IMR-90 (cell line): Measurements from ENCODE around the gene SLC16A9. TPM values are rescaled to one million over a fixed set of nuclear protein-coding genes. Genes with fewer than 3 reads are reported as not detected.

Experiments
- ATAC-seq: fragments of 200-7000 bp; cut with Tn5 transposase; 2 replicates; pipeline ENCODE4 v1.9.1; 2020; ENCODE audit warnings: low read depth, mild to moderate bottlenecking, moderate library complexity
- BruUV-seq: library from RNA; stranded (reverse); fragments of 400-500 nt; replicated peaks from 2 replicates; lab custom pipeline; 2021; lab: Mats Ljungman, UMichigan
- CTCF ChIA-PET: fragments of 300-600 bp; formaldehyde crosslinking; extraction: SDS; loops from one replicate; lab custom pipeline; 2021; ENCODE audit warnings: antibody characterized with exemption; lab: Yijun Ruan, JAX
- POLR2A ChIA-PET: fragments of 300-600 bp; sonication (Branson Sonifier 250); formaldehyde crosslinking; loops from one replicate; lab custom pipeline; 2022; ENCODE audit warnings: antibody characterized with exemption; ENCODE audit not compliant: unreplicated experiment; lab: Charles Lee
- DNase-seq: peaks from one replicate; pipeline ENCODE4 v3.0.0; 2013
- H2AFZ ChIP-seq: replicated peaks from 2 replicates; pipeline ENCODE3; 2013; ENCODE audit warnings: low read length, mild to moderate bottlenecking; ENCODE audit not compliant: poor library complexity
- H2AK5ac ChIP-seq: 2 replicates; pipeline ENCODE4 v1.6.1; 2013; ENCODE audit warnings: low read depth, low read length, inconsistent platforms
- H2AK9ac ChIP-seq: replicated peaks from 2 replicates; pipeline ENCODE3; 2013; ENCODE audit warnings: mild to moderate bottlenecking, low read depth, low read length, moderate library complexity; ENCODE audit not compliant: poor library complexity
- H2BK120ac ChIP-seq: 2 replicates; pipeline ENCODE4 v1.6.1; 2013; ENCODE audit warnings: low read depth, low read length, inconsistent platforms
- H2BK15ac ChIP-seq: 3 replicates; pipeline ENCODE4 v1.6.1; 2013; ENCODE audit warnings: low read depth, low read length, inconsistent platforms
- H2BK20ac ChIP-seq: 2 replicates; pipeline ENCODE4 v1.6.1; 2013; ENCODE audit warnings: low read depth, mild to moderate bottlenecking, inconsistent platforms, low read length, moderate library complexity
- H2BK5ac ChIP-seq: 2 replicates; pipeline ENCODE4 v1.6.1; 2013; ENCODE audit warnings: mild to moderate bottlenecking, low read depth, low read length, inconsistent platforms; ENCODE audit not compliant: poor library complexity, severe bottlenecking
- H3K14ac ChIP-seq: replicated peaks from 2 replicates; pipeline ENCODE4 v1.6.1; 2013; ENCODE audit warnings: low read depth, low read length, inconsistent platforms
- H3K18ac ChIP-seq: 2 replicates; pipeline ENCODE4 v1.6.1; 2013; ENCODE audit warnings: low read depth, low read length, control low read depth
- H3K23ac ChIP-seq: 2 replicates; pipeline ENCODE4 v1.6.1; 2013; ENCODE audit warnings: low read depth, low read length, inconsistent platforms
- H3K27ac ChIP-seq: 2 replicates; pipeline ENCODE4 v1.5.1; 2013; ENCODE audit warnings: mild to moderate bottlenecking, control low read depth, low read length; ENCODE audit not compliant: insufficient read depth
- H3K27me3 ChIP-seq: 2 replicates; pipeline ENCODE4 v1.6.1; 2013; ENCODE audit warnings: low read length; ENCODE audit not compliant: control insufficient read depth, insufficient read depth
- H3K36me3 ChIP-seq: 2 replicates; pipeline ENCODE4 v1.6.1; 2013; ENCODE audit warnings: low read length, mixed read lengths; ENCODE audit not compliant: control insufficient read depth, insufficient read depth
- H3K4ac ChIP-seq: 2 replicates; pipeline ENCODE4 v1.6.1; 2013; ENCODE audit warnings: low read depth, low read length, inconsistent platforms
- H3K4me1 ChIP-seq: 2 replicates; pipeline ENCODE4 v1.6.1; 2013; ENCODE audit warnings: low read length, mixed read lengths; ENCODE audit not compliant: control insufficient read depth, insufficient read depth
- H3K4me2 ChIP-seq: 2 replicates; pipeline ENCODE4 v1.6.1; 2013; ENCODE audit warnings: low read depth, mild to moderate bottlenecking, control low read depth, low read length, moderate library complexity
- H3K4me3 ChIP-seq: 2 replicates; pipeline ENCODE4 v1.5.1; 2013; ENCODE audit warnings: low read depth, mild to moderate bottlenecking, control low read depth, low read length, moderate library complexity; ENCODE audit not compliant: insufficient read depth
- H3K56ac ChIP-seq: 2 replicates; pipeline ENCODE4 v1.6.1; 2013; ENCODE audit warnings: low read length, inconsistent platforms; ENCODE audit not compliant: insufficient read depth; ENCODE audit errors: extremely low read depth
- H3K79me1 ChIP-seq, 2 experiments: 2 replicates each; pipeline ENCODE4 v1.6.1; 2013; ENCODE audit warnings: low read length in 2 of 2, inconsistent platforms in 1 of 2, low read depth in 1 of 2
- H3K9ac ChIP-seq: 2 replicates; pipeline ENCODE4 v1.6.1; 2013; ENCODE audit warnings: low read depth, low read length, control low read depth
- H3K9me1 ChIP-seq: 2 replicates; pipeline ENCODE4 v1.6.1; 2013; ENCODE audit warnings: low read length, inconsistent platforms; ENCODE audit not compliant: insufficient read depth
- H3K9me3 ChIP-seq: 2 replicates; pipeline ENCODE4 v1.6.1; 2013; ENCODE audit warnings: low read length; ENCODE audit not compliant: control insufficient read depth, insufficient read depth
- H4K20me1 ChIP-seq: 2 replicates; pipeline ENCODE4 v1.6.1; 2013; ENCODE audit warnings: low read length, inconsistent platforms; ENCODE audit not compliant: insufficient read depth
- H4K5ac ChIP-seq: 2 replicates; pipeline ENCODE4 v1.6.1; 2013; ENCODE audit warnings: mild to moderate bottlenecking, low read depth, low read length, control low read depth
- H4K8ac ChIP-seq, 2 experiments: 2 replicates each; pipeline ENCODE4 v1.6.1; 2013; ENCODE audit warnings: low read depth in 2 of 2, low read length in 2 of 2, control low read depth in 1 of 2, inconsistent platforms in 1 of 2
- H4K91ac ChIP-seq: 2 replicates; pipeline ENCODE4 v1.6.1; 2013; ENCODE audit warnings: low read depth, low read length, inconsistent platforms; ENCODE audit not compliant: insufficient read depth
- CHD1 ChIP-seq: IDR thresholded peaks from 2 replicates; pipeline ENCODE4 v1.6.1; 2012; ENCODE audit warnings: low read depth, low read length, improper control_type of control experiment
- FOS ChIP-seq: fragments of 150-350 bp; IDR thresholded peaks from 2 replicates; pipeline ENCODE4 v1.6.1; 2016; ENCODE audit warnings: low read depth, low read length
- MAZ ChIP-seq: IDR thresholded peaks from 2 replicates; pipeline ENCODE4 v1.6.1; 2012; ENCODE audit warnings: low read depth, mild to moderate bottlenecking, low read length, improper control_type of control experiment, moderate library complexity, borderline replicate concordance
- NFE2L2 ChIP-seq: fragments of 150-350 bp; IDR thresholded peaks from 2 replicates; pipeline ENCODE4 v1.6.1; 2016; ENCODE audit warnings: low read depth, mild to moderate bottlenecking, low read length
- RAD21 ChIP-seq: IDR thresholded peaks from 2 replicates; pipeline ENCODE4 v1.6.1; 2012; ENCODE audit warnings: low read length, improper control_type of control experiment
- RCOR1 ChIP-seq: IDR thresholded peaks from 2 replicates; pipeline ENCODE4 v1.6.1; 2012; ENCODE audit warnings: mild to moderate bottlenecking, low read length, improper control_type of control experiment; ENCODE audit not compliant: insufficient replicate concordance
- RFX5 ChIP-seq: IDR thresholded peaks from 2 replicates; pipeline ENCODE4 v1.8.0; 2012; ENCODE audit warnings: low read depth, mild to moderate bottlenecking, low read length, moderate library complexity
- WGBS, 2 experiments: methylation state at CpG; one replicate each; pipeline versions ENCODE4 v1.1.5 to v1.1.7; 2013; ENCODE audit warnings: missing lambda C conversion rate in 2 of 2; ENCODE audit not compliant: insufficient read length in 1 of 2; ENCODE audit errors: extremely low coverage in 2 of 2; 5-methylcytosine and 5-hydroxymethylcytosine counted together
- dilution Hi-C: fragments of 300-500 bp; cut with HindIII; formaldehyde crosslinking; loops from one replicate; pipeline ENCODE4 v1.14.3; 2018; ENCODE audit warnings: low sequenced_read_pairs; ENCODE audit not compliant: unreplicated experiment
- in situ Hi-C: fragments of 300-500 bp; cut with MboI; formaldehyde crosslinking; loops from 3 replicates; pipeline ENCODE4 v1.14.3; 2019; ENCODE audit warnings: low sequenced_read_pairs, inconsistent platforms, mixed read lengths
- intact Hi-C: fragments of 100-400 bp; cut with micrococcal nuclease; formaldehyde crosslinking; loops from 2 replicates; pipeline ENCODE4 v1.10.0; 2022
- polyA plus RNA-seq, 3 experiments: library from polyadenylated mRNA; depleted of rRNA; stranded (reverse); fragments of >200 nt; gene quantifications; 2 replicates each; pipeline ENCODE4 v1.2.3, GENCODE V29; 2012; ENCODE audit warnings: low replicate concordance in 1 of 3
- total RNA-seq: library from RNA; depleted of rRNA; stranded (reverse); fragments of >200 nt; gene quantifications from 2 replicates; pipeline ENCODE4 v1.2.3, GENCODE V29; 2012
- TF ChIP-seq, protein P1 (sequence below): conservative IDR thresholded peaks from 2 replicates; pipeline ENCODE4 v1.5.1; 2012; ENCODE audit warnings: mild to moderate bottlenecking, low read depth, low read length, improper control_type of control experiment
- TF ChIP-seq, protein P2 (sequence below): fragments of 150-350 bp; IDR thresholded peaks from 2 replicates; pipeline ENCODE4 v1.6.1; 2016; ENCODE audit warnings: low read depth, mild to moderate bottlenecking, low read length, moderate library complexity, borderline replicate concordance
- TF ChIP-seq, protein P3 (sequence below): fragments of 150-350 bp; IDR thresholded peaks from 2 replicates; pipeline ENCODE4 v1.6.1; 2017; ENCODE audit warnings: mild to moderate bottlenecking, antibody characterized with exemption, low read length, low read depth

SLC16A9 gene
- total and polyA plus RNA-seq, 2 of the 4 experiments (the other 2 are of a cell fraction), result 0.18 to 0.26 TPM

DNA sequence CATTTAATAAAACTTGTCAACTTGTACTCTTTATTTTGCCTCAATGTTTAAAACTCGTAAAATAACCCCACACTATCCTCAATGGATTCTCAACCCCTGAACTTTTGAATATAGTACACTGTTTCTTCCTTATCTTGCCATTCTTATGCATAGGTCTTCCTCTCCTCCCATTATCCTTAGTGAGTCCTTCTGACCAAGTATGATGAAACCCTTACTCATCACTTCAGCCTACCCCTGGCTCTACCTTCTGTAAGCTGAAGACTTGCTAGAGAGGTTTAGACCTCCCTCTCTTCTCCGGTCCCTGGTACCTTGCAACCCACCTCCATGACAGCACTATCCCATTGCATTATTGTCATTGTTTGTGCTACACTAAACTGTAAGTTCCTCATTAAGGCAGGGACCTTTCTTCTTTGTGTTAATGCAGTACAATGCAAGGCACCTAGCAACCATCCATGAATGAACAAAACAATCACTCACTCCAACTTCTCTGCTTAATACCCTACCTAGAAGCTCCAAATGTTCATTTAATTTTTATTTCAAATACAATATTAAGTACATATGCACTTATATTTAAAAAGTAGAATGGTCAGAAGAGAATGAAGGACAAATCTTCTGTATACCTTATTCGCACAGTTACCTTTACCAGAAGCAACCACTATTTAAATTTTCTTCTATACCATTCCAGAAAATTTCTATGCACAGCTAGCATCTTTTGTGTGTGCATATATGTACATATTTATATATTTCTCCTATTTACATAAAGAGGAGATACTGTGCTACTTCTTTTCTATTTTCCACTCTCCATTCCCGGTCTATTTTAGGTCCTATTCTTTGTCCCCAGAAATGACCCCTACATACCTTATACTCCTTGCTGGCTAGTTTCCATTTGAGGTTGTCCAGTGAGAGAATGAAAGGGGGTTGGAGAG is 77.5 kb downstream of the SLC16A9 start:
- H2BK5ac ChIP-seq, result no peak overlapping the region
- ChIA-PET POLR2A (no interaction called here), CTCF (interaction anchor here (0.6 kb wide), 1 partner anchor 1637 kb away, joined by 3 read pairs; no protein-coding TSS in a partner anchor)
- ATAC-seq, result no peak
- H2BK120ac ChIP-seq, result no peak overlapping the region
- no peak overlapping the region for H2AK9ac ChIP-seq
- no peaks in the 10 kb centered on the region for H3K4me1 ChIP-seq
- no peak overlapping the region for H4K91ac ChIP-seq
- H3K79me1 ChIP-seq, result no peaks in the 10 kb centered on the region
- 100% methylated on average over 1 of the region's 4 CpGs; no CpG with 5 or more reads in 1 of the 2 experiments for WGBS, 2 experiments
- H3K4me3 ChIP-seq, result no peak overlapping the region
- H2AFZ ChIP-seq, result no peak overlapping the region
- intact Hi-C loops (no loop called here), in situ Hi-C loops (loop anchor here (10.0 to 25.0 kb wide), 4 partner anchors 173 to 805 kb away; no protein-coding TSS in a partner anchor), dilution Hi-C loops (no loop called here)
- peaks cover 11% of the 10 kb centered on the region for H3K27me3 ChIP-seq
- TF ChIP-seq MAZ (no peak), FOS (no peak), CHD1 (no peak), RFX5 (no peak), RCOR1 (no peak), NFE2L2 (no peak), RAD21 (no peak)
- TF ChIP-seq, protein P1, sequence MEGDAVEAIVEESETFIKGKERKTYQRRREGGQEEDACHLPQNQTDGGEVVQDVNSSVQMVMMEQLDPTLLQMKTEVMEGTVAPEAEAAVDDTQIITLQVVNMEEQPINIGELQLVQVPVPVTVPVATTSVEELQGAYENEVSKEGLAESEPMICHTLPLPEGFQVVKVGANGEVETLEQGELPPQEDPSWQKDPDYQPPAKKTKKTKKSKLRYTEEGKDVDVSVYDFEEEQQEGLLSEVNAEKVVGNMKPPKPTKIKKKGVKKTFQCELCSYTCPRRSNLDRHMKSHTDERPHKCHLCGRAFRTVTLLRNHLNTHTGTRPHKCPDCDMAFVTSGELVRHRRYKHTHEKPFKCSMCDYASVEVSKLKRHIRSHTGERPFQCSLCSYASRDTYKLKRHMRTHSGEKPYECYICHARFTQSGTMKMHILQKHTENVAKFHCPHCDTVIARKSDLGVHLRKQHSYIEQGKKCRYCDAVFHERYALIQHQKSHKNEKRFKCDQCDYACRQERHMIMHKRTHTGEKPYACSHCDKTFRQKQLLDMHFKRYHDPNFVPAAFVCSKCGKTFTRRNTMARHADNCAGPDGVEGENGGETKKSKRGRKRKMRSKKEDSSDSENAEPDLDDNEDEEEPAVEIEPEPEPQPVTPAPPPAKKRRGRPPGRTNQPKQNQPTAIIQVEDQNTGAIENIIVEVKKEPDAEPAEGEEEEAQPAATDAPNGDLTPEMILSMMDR, result no peak
- TF ChIP-seq, protein P2, sequence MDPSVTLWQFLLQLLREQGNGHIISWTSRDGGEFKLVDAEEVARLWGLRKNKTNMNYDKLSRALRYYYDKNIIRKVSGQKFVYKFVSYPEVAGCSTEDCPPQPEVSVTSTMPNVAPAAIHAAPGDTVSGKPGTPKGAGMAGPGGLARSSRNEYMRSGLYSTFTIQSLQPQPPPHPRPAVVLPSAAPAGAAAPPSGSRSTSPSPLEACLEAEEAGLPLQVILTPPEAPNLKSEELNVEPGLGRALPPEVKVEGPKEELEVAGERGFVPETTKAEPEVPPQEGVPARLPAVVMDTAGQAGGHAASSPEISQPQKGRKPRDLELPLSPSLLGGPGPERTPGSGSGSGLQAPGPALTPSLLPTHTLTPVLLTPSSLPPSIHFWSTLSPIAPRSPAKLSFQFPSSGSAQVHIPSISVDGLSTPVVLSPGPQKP, result no peak
- TF ChIP-seq, protein P3, sequence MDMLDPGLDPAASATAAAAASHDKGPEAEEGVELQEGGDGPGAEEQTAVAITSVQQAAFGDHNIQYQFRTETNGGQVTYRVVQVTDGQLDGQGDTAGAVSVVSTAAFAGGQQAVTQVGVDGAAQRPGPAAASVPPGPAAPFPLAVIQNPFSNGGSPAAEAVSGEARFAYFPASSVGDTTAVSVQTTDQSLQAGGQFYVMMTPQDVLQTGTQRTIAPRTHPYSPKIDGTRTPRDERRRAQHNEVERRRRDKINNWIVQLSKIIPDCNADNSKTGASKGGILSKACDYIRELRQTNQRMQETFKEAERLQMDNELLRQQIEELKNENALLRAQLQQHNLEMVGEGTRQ, result no peak
- no peak overlapping the region for H3K56ac ChIP-seq
- H3K9me3 ChIP-seq, result no peaks in the 10 kb centered on the region
- no peak overlapping the region for H3K4me2 ChIP-seq
- H2AK5ac ChIP-seq, result no peak overlapping the region
- H4K5ac ChIP-seq, result no peak overlapping the region
- no peak overlapping the region for H3K23ac ChIP-seq
- no peaks in the 10 kb centered on the region for H3K9me1 ChIP-seq
- no TSS peak for BruUV-seq
- H3K4ac ChIP-seq, result no peak overlapping the region
- no peak overlapping the region for H3K14ac ChIP-seq
- H3K18ac ChIP-seq, result no peak overlapping the region
- H3K27ac ChIP-seq, result no peak overlapping the region
- DNase-seq, result no peak
- H4K8ac ChIP-seq, result no peak overlapping the region
- no peaks in the 10 kb centered on the region for H3K36me3 ChIP-seq
- no peak overlapping the region for H3K9ac ChIP-seq
- no peaks in the 10 kb centered on the region for H4K20me1 ChIP-seq
- H2BK20ac ChIP-seq, result no peak overlapping the region
- no peak overlapping the region for H2BK15ac ChIP-seq
